GM23338 (cell line): ENCODE measurements around the gene VPS72. TPM values are rescaled to one million over a fixed set of nuclear protein-coding genes. Genes with fewer than 3 reads are reported as not detected.

Experiments
- ATAC-seq: fragments of 200-7000 bp; cut with Tn5 transposase; 3 replicates; pipeline ENCODE4 v1.9.1; 2020
- DNase-seq: peaks from one replicate; pipeline ENCODE4 v3.0.0-alpha.2; 2015; ENCODE audit warnings: low spot score
- H2AFZ ChIP-seq: fragments of 200-600 bp; sonication (generic); 2 replicates; pipeline ENCODE4 v1.8.0; 2016; ENCODE audit warnings: antibody characterized with exemption, mild to moderate bottlenecking, moderate library complexity
- H3F3A ChIP-seq: fragments of 200-600 bp; sonication (generic); replicated peaks from 2 replicates; pipeline ENCODE4 v1.8.0; 2017; ENCODE audit warnings: antibody characterized with exemption, mixed run types, low read depth
- H3K27ac ChIP-seq: fragments of 200-600 bp; sonication (generic); 2 replicates; pipeline ENCODE4 v1.6.1; 2016; ENCODE audit warnings: low read depth
- H3K27me3 ChIP-seq: fragments of 200-600 bp; sonication (generic); 2 replicates; pipeline ENCODE4 v1.8.0; 2016; ENCODE audit warnings: mild to moderate bottlenecking, mixed run types, moderate library complexity; ENCODE audit not compliant: insufficient read depth
- H3K36me3 ChIP-seq: fragments of 200-600 bp; sonication (generic); 2 replicates; pipeline ENCODE4 v1.8.0; 2016; ENCODE audit warnings: mild to moderate bottlenecking; ENCODE audit not compliant: insufficient read depth
- H3K4me1 ChIP-seq: fragments of 200-600 bp; sonication (generic); 2 replicates; pipeline ENCODE4 v1.8.0; 2016; ENCODE audit warnings: mild to moderate bottlenecking, moderate library complexity; ENCODE audit not compliant: insufficient read depth
- H3K4me2 ChIP-seq: fragments of 200-600 bp; sonication (generic); 2 replicates; pipeline ENCODE4 v1.7.1; 2017; ENCODE audit warnings: mixed run types
- H3K4me3 ChIP-seq: fragments of 200-600 bp; sonication (generic); 2 replicates; pipeline ENCODE4 v1.6.1; 2016; ENCODE audit warnings: mixed run types
- H3K79me2 ChIP-seq: fragments of 200-600 bp; sonication (generic); replicated peaks from 2 replicates; pipeline ENCODE4 v1.8.0; 2017; ENCODE audit warnings: mild to moderate bottlenecking; ENCODE audit not compliant: insufficient read depth
- H3K9me2 ChIP-seq: fragments of 200-600 bp; sonication (generic); 2 replicates; pipeline ENCODE4 v1.8.0; 2017; ENCODE audit not compliant: insufficient read depth
- H4K20me1 ChIP-seq: fragments of 200-600 bp; sonication (generic); replicated peaks from 2 replicates; pipeline ENCODE4 v1.8.0; 2017; ENCODE audit warnings: mild to moderate bottlenecking; ENCODE audit not compliant: insufficient read depth
- H3K27ac Mint-ChIP-seq: 2 replicates; pipeline ENCODE4 v1.8.0; 2020; ENCODE audit warnings: inconsistent platforms, mild to moderate bottlenecking, moderate library complexity, mixed read lengths
- H3K27me3 Mint-ChIP-seq: 3 replicates; pipeline ENCODE4 v1.8.0; 2022; ENCODE audit warnings: low read depth, mild to moderate bottlenecking, moderate library complexity, mixed read lengths, inconsistent platforms; ENCODE audit not compliant: insufficient read depth, poor library complexity
- H3K36me3 Mint-ChIP-seq: 3 replicates; pipeline ENCODE4 v1.8.0; 2021; ENCODE audit warnings: low read depth, mild to moderate bottlenecking, inconsistent platforms, moderate library complexity, mixed read lengths
- H3K4me1 Mint-ChIP-seq: 3 replicates; pipeline ENCODE4 v1.8.0; 2020; ENCODE audit warnings: mild to moderate bottlenecking, inconsistent platforms, mixed read lengths
- H3K4me3 Mint-ChIP-seq: 3 replicates; pipeline ENCODE4 v1.8.0; 2021; ENCODE audit warnings: moderate library complexity, mild to moderate bottlenecking, inconsistent platforms, mixed read lengths
- H3K9me3 Mint-ChIP-seq: 3 replicates; pipeline ENCODE4 v1.8.0; 2020; ENCODE audit warnings: moderate library complexity, mild to moderate bottlenecking, inconsistent platforms, mixed read lengths
- CREB1 ChIP-seq: fragments of 250-450 bp; sonication (Bioruptor Pico); IDR thresholded peaks from 2 replicates; pipeline ENCODE4 v1.5.0; 2020; ENCODE audit warnings: low read depth, mild to moderate bottlenecking, moderate library complexity
- CTCF ChIP-seq, 2 experiments: fragments of 200-600 bp in 1 of 2; sonication (generic) in 1 of 2; conservative IDR thresholded peaks; 2 replicates each; pipeline versions ENCODE4 v1.5.1 to v1.6.1; 2016 to 2017; ENCODE audit warnings: antibody characterized with exemption in 2 of 2, low read depth in 2 of 2, mild to moderate bottlenecking in 2 of 2, moderate library complexity in 1 of 2
- EZH2 ChIP-seq: fragments of 200-600 bp; sonication (generic); IDR thresholded peaks from one replicate; pipeline ENCODE4 v1.8.0; 2017; ENCODE audit warnings: antibody characterized with exemption, mild to moderate bottlenecking, low read depth; ENCODE audit not compliant: unreplicated experiment
- JUNB ChIP-seq: IDR thresholded peaks from one replicate; pipeline ENCODE4 v1.6.1; 2016; ENCODE audit warnings: antibody characterized with exemption; ENCODE audit not compliant: unreplicated experiment
- POLR2AphosphoS5 ChIP-seq: IDR thresholded peaks from 2 replicates; pipeline ENCODE4 v1.6.1; 2016; ENCODE audit warnings: antibody characterized with exemption, low read depth
- STAT1 ChIP-seq: IDR thresholded peaks from one replicate; pipeline ENCODE4 v1.6.1; 2016; ENCODE audit warnings: antibody characterized with exemption; ENCODE audit not compliant: unreplicated experiment
- ZNF114 ChIP-seq: fragments of 250-450 bp; sonication (Bioruptor Pico); IDR thresholded peaks from 2 replicates; pipeline ENCODE4 v1.5.0; 2020; ENCODE audit warnings: mild to moderate bottlenecking, moderate library complexity
- ZNF462 ChIP-seq: fragments of 250-450 bp; sonication (Bioruptor Pico); IDR thresholded peaks from 2 replicates; pipeline ENCODE4 v1.5.0; 2020; ENCODE audit warnings: mild to moderate bottlenecking, moderate library complexity
- polyA plus RNA-seq: library from polyadenylated mRNA; unstranded; fragments of >200 nt; fragmentation: Nextera tagmentation; extraction: Ambion mirVana; gene quantifications from 2 replicates; pipeline ENCODE4 v1.2.1, GENCODE V29; 2016
- total RNA-seq: library from RNA; depleted of rRNA; stranded (reverse); fragments of >200 nt; shearing (Covaris generic); gene quantifications from 2 replicates; pipeline ENCODE4 v1.2.3, GENCODE V29; 2014

VPS72 gene
- total and polyA plus RNA-seq, 2 experiments from 2014 or later, result 60.2 to 90.3 TPM

- Mint-ChIP-seq H3K9me3 (no peaks in the 10 kb centered on the region), H3K36me3 (peaks cover 64% of the 10 kb centered on the region), H3K27ac (no peak overlapping the region), H3K4me1 (peaks cover 7% of the 10 kb centered on the region; the same call in 2 of the 3 replicates), H3K4me3 (no peak overlapping the region), H3K27me3 (peaks cover 2% of the 10 kb centered on the region)
- no peak for TF ChIP-seq STAT1
- no peak for TF ChIP-seq ZNF462
- TF ChIP-seq CTCF (conservative IDR thresholded peaks at IDR 0.05; ENCODE audit: low read depth in 2 of 2), result no peak
- TF ChIP-seq JUNB, result no peak
- no peak for TF ChIP-seq CREB1 (CRISPR knock-in tag)
- TF ChIP-seq POLR2AphosphoS5, result no peak
- TF ChIP-seq EZH2, result no peak
- no peak for TF ChIP-seq ZNF114 (CRISPR knock-in tag)
- H3K4me3 ChIP-seq, result no peak overlapping the region
- peaks cover 35% of the 10 kb centered on the region for H3K36me3 ChIP-seq
- no peak overlapping the region for H3K27ac ChIP-seq
- H3K9me2 ChIP-seq, result no peaks in the 10 kb centered on the region
- H3K27me3 ChIP-seq, result no peaks in the 10 kb centered on the region
- no peak for DNase-seq
- H3K79me2 ChIP-seq, result peaks cover 32% of the 10 kb centered on the region
- no peak overlapping the region for H3K4me2 ChIP-seq
- peaks cover 7% of the 10 kb centered on the region for H4K20me1 ChIP-seq
- peaks cover 3% of the 10 kb centered on the region; the same call in 1 of the 2 replicates for H3K4me1 ChIP-seq
- no peak overlapping the region for H2AFZ ChIP-seq
- ATAC-seq, result no peak
- 0 out of 2 replicates have a peak, but pooled peaks cover 10% of the 10 kb centered on the region for H3F3A ChIP-seq
These were observed 5.8 kb downstream of the VPS72 start for GRCh38 chr1:151184211-151184610.
